Coronary artery (tissue), 2 donors: ENCODE results near the gene CABCOCO1.
A peak's percentile ranks its signal among the peaks of the same experiment; 100 is the strongest.

Experiments
- DNase-seq: peaks from one replicate; pipeline ENCODE4 v3.0.0-alpha.2; 2017; ENCODE audit warnings: low spot score
- H3K27ac ChIP-seq, 2 donors: fragments of 200-600 bp; sonication (generic); one replicate each; pipeline ENCODE4 v1.5.1; 2016 to 2019
- H3K4me3 ChIP-seq: fragments of 200-600 bp; sonication (generic); 2 replicates; pipeline ENCODE4 v1.5.1; 2016; ENCODE audit warnings: mild to moderate bottlenecking, moderate library complexity
- TF ChIP-seq, protein P1 (sequence below): fragments of 200-600 bp; sonication (generic); IDR thresholded peaks from one replicate; pipeline ENCODE4 v1.5.1; 2019; ENCODE audit warnings: antibody characterized with exemption

CABCOCO1 gene

DNA sequence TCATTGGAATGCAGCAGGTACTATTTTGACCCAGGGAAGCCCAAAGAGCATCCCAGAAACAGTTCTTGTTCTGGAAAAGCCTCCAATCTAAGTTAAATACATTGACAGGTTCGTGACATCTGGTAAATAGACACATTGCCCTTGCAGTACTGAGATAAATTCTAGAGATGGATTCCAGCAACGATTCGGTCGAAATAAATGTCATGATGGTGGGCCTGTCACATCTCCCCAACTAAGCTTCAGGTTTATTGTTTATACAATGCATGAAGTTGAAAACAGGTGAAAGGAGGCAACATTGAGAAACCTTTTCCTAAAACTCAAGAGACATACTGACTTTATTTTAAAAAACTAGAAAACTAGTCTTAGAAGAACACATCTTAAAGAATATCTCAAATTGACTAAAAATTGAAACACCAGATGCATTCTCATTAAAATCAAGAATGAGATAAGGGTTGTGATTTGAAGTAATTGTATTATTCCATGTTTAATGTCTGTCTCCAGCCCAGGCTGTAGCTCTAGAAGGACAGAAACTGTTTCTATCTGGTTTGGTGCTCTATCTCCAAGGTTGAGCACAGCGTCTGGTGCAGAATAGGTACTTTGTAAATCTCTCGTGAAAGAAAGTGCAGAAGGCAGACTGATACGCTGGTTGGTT, 114.0 kb downstream of the CABCOCO1 start:
- TF ChIP-seq, protein P1, sequence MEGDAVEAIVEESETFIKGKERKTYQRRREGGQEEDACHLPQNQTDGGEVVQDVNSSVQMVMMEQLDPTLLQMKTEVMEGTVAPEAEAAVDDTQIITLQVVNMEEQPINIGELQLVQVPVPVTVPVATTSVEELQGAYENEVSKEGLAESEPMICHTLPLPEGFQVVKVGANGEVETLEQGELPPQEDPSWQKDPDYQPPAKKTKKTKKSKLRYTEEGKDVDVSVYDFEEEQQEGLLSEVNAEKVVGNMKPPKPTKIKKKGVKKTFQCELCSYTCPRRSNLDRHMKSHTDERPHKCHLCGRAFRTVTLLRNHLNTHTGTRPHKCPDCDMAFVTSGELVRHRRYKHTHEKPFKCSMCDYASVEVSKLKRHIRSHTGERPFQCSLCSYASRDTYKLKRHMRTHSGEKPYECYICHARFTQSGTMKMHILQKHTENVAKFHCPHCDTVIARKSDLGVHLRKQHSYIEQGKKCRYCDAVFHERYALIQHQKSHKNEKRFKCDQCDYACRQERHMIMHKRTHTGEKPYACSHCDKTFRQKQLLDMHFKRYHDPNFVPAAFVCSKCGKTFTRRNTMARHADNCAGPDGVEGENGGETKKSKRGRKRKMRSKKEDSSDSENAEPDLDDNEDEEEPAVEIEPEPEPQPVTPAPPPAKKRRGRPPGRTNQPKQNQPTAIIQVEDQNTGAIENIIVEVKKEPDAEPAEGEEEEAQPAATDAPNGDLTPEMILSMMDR, result no peak
- H3K4me3 ChIP-seq, result no peak overlapping the region
- DNase-seq, result no peak
- no peak overlapping the region for H3K27ac ChIP-seq

GRCh38 chr10:61778137-61778536, 115.4 kb downstream of the CABCOCO1 start:
- Histone ChIP-seq H3K27ac (no peak overlapping the region), H3K4me3 (no peak overlapping the region)
- TF ChIP-seq, protein P1, result no peak
- DNase-seq, result no peak

GRCh38 chr10:61779276-61779675, 116.5 kb downstream of the CABCOCO1 start:
- TF ChIP-seq, protein P1, result no peak
- no peak overlapping the region for H3K27ac ChIP-seq
- no peak for DNase-seq
- no peak overlapping the region for H3K4me3 ChIP-seq

- TF ChIP-seq, protein P1, result no peak
- Histone ChIP-seq H3K4me3 (no peak overlapping the region), H3K27ac (no peak overlapping the region)
- DNase-seq, result peak; percentile 80
Observed at GRCh38 chr10:61779950-61780659, 117.4 kb downstream of the CABCOCO1 start.

- H3K27ac ChIP-seq, result no peak overlapping the region
- TF ChIP-seq, protein P1, result no peak
- no peak for DNase-seq
- no peak overlapping the region for H3K4me3 ChIP-seq
Observed at GRCh38 chr10:61780732-61781131, 118.0 kb downstream of the CABCOCO1 start.

GRCh38 chr10:61781969-61782403, 119.3 kb downstream of the CABCOCO1 start:
- TF ChIP-seq, protein P1, result no peak
- H3K27ac ChIP-seq, result no peak overlapping the region
- no peak for DNase-seq
- H3K4me3 ChIP-seq, result no peak overlapping the region
